ENCODE measurements around the gene PSMD5.
"Not testable (repeated sequence)": the region's sequence is repeated elsewhere in the genome, so short reads cannot be mapped to it uniquely, and the experiment has no call there.

Gene PSMD5

GRCh38 chr9:120854596-120855327, 12.0 kb upstream of the PSMD5 start:
- DNase-seq = no peak

GRCh38 chr9:120853198-120853597, 10.5 kb upstream of the PSMD5 start:
- DNase-seq = no peak

GRCh38 chr9:120852240-120853010, 9.7 kb upstream of the PSMD5 start:
- DNase-seq = no peak

- DNase-seq = no peak
Observed at GRCh38 chr9:120851449-120851848, 8.7 kb upstream of the PSMD5 start.

GRCh38 chr9:120850315-120850714, 7.6 kb upstream of the PSMD5 start:
- no peak for DNase-seq

GRCh38 chr9:120846906-120847305, 4.2 kb upstream of the PSMD5 start:
- DNase-seq = no peak

GRCh38 chr9:120846251-120846889, 3.6 kb upstream of the PSMD5 start:
- DNase-seq = no peak

- DNase-seq = no peak
Observed at GRCh38 chr9:120845255-120845654, 2.5 kb upstream of the PSMD5 start.

GRCh38 chr9:120841930-120842684, 615 bp downstream of the PSMD5 start:
- DNase-seq = no peak

- no peak for DNase-seq
Observed at GRCh38 chr9:120839146-120839545, 3.6 kb downstream of the PSMD5 start.

GRCh38 chr9:120837921-120838320, 4.8 kb downstream of the PSMD5 start:
- DNase-seq = no peak

- no peak for DNase-seq
Observed at GRCh38 chr9:120833325-120833724, 9.4 kb downstream of the PSMD5 start.

GRCh38 chr9:120832807-120833206, 9.9 kb downstream of the PSMD5 start:
- DNase-seq = no peak

GRCh38 chr9:120830865-120831264, 11.9 kb downstream of the PSMD5 start:
- no peak for DNase-seq

- no peak for DNase-seq
Observed at GRCh38 chr9:120830151-120830550, 12.6 kb downstream of the PSMD5 start.

GRCh38 chr9:120829650-120830049, 13.1 kb downstream of the PSMD5 start:
- no peak for DNase-seq

- DNase-seq = no peak
Observed at GRCh38 chr9:120820095-120820494, 22.6 kb downstream of the PSMD5 start.

GRCh38 chr9:120818595-120818994, 24.1 kb downstream of the PSMD5 start:
- DNase-seq = no peak

GRCh38 chr9:120815075-120815474, 27.6 kb downstream of the PSMD5 start:
- DNase-seq = no peak

- no peak for DNase-seq
Observed at GRCh38 chr9:120808931-120809330, 33.8 kb downstream of the PSMD5 start.

GRCh38 chr9:120807607-120808379, 34.9 kb downstream of the PSMD5 start:
- no peak for DNase-seq

GRCh38 chr9:120804784-120805363, 37.8 kb downstream of the PSMD5 start:
- not testable (repeated sequence) for DNase-seq
